Hematopoietic multipotent progenitor cell treated with erythropoietin and hydrocortisone succinate and interleukin-3 and kit ligand, for 17 days (in vitro differentiated cells): ENCODE measurements around the gene DLEC1.
A peak's percentile ranks its signal among the peaks of the same experiment; 100 is the strongest.

ENCODE experiments used
- DNase-seq: peaks from one replicate; pipeline ENCODE4 v3.0.0-alpha.2; 2015; ENCODE audit warnings: low spot score

The DLEC1 gene, protein sequence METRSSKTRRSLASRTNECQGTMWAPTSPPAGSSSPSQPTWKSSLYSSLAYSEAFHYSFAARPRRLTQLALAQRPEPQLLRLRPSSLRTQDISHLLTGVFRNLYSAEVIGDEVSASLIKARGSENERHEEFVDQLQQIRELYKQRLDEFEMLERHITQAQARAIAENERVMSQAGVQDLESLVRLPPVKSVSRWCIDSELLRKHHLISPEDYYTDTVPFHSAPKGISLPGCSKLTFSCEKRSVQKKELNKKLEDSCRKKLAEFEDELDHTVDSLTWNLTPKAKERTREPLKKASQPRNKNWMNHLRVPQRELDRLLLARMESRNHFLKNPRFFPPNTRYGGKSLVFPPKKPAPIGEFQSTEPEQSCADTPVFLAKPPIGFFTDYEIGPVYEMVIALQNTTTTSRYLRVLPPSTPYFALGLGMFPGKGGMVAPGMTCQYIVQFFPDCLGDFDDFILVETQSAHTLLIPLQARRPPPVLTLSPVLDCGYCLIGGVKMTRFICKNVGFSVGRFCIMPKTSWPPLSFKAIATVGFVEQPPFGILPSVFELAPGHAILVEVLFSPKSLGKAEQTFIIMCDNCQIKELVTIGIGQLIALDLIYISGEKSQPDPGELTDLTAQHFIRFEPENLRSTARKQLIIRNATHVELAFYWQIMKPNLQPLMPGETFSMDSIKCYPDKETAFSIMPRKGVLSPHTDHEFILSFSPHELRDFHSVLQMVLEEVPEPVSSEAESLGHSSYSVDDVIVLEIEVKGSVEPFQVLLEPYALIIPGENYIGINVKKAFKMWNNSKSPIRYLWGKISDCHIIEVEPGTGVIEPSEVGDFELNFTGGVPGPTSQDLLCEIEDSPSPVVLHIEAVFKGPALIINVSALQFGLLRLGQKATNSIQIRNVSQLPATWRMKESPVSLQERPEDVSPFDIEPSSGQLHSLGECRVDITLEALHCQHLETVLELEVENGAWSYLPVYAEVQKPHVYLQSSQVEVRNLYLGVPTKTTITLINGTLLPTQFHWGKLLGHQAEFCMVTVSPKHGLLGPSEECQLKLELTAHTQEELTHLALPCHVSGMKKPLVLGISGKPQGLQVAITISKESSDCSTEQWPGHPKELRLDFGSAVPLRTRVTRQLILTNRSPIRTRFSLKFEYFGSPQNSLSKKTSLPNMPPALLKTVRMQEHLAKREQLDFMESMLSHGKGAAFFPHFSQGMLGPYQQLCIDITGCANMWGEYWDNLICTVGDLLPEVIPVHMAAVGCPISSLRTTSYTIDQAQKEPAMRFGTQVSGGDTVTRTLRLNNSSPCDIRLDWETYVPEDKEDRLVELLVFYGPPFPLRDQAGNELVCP (N-terminal part only)

DNA sequence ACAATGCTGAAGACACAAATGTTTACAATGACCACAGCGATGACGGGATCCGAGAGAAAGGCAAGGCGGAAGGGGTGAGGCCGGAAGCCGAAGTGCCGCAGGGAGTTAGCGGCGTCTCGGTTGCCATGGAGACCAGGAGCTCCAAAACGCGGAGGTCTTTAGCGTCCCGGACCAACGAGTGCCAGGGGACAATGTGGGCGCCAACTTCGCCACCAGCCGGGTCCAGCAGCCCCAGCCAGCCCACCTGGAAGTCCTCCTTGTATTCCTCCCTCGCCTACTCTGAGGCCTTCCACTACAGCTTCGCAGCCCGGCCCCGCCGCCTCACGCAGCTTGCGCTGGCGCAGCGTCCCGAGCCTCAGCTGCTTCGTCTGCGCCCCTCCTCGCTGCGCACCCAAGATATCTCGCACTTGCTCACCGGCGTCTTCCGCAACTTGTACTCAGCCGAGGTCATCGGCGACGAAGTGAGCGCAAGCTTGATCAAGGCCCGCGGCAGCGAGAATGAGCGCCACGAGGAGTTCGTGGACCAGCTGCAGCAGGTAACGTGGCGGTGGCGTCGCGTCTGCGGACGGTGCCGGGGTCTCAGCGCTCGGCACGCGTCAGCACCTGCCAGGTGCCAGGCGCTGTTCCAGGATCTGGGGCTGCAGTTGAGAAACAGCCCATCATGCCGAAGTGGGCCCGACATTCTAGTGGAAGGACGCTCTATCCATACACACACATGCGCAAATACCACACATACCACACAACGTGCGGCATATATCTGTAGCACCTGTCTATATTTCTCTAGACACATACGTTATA is at the start of gene DLEC1:
Gene DLEC1, plus strand, starts transcription at position 108 of the 798 bp plus-strand sequence. Its CDS starts 18 bp downstream, at position 126.
- no peak for DNase-seq

DNA sequence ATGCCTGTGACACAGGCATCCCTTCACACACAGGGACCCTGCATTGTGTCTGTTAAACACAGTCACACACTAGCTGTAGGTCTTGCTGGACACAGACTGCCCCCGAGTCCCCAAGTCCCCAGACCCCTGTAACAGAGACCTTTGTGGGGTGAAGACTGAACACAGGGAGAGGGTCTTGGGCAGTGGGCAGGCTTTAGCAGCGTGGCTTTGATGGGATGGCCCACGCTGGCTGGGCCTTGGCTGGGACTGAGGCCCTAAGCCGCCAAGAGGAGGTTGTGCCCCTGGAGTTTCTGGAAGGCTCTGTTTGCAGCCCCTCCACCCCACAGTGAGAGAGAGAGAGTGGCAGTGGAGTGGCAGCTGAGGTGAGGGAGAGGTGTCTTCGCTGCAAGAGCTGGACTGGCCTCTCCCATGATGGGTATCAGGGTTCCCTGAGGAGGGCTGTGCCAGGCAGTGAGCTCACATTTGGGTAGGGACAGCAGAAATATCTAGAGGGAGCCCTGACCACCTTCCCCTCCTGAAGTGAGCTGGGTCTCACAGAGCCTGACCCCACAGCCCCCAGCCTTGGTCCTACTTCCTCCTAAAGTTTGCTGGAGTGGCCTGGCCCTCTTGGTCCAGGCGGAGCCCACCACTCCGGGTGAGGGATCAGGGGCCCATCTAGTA is 49.1 kb upstream of the DLEC1 start:
- no peak for DNase-seq

DNA sequence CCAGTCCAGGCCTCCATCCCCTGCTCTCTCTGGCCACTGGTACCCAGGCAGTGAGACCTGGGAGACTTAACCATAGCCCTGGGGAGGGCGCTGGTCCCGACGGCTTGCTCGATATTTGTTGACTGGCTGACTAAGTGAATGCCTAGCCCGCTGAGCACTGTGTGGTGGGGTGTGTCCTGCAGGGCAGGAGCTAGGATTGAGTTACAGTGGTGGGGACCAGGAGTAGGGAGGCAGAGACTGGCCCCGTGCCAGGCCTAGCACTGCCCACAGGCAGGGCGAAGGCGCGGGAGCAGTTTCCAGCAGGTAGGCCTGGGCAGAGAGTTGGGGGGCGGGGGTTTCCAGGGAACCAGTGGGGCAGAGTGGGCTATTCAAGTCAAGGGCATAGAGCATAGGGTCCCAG is 48.5 kb upstream of the DLEC1 start, which contains the start of gene VILL:
Gene VILL, plus strand, starts transcription at position 260 of the 400 bp plus-strand sequence. CDS start 2,887 bp downstream, outside the sequence.
- DNase-seq = no peak

DNA sequence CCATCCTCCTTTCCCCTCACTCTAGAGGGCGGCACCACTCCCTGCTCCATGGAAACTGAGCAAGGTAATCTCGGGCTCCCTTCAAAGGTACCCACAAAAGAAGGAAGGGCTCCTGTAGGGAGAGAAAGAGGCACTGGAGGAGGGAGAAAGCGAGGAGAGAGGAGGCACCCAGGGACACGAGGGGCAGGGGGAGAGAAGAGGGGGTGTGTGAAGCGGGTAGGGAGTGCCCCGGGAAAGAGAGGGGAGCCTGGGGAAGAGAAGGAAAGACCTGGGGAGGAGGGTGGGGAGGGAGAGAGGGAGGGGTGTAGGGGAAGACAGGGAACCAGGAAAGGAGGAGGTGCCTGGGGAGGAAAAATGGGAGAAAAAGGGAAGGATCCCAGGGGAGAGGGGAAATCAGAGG is 47.9 kb upstream of the DLEC1 start:
- no peak for DNase-seq

DNA sequence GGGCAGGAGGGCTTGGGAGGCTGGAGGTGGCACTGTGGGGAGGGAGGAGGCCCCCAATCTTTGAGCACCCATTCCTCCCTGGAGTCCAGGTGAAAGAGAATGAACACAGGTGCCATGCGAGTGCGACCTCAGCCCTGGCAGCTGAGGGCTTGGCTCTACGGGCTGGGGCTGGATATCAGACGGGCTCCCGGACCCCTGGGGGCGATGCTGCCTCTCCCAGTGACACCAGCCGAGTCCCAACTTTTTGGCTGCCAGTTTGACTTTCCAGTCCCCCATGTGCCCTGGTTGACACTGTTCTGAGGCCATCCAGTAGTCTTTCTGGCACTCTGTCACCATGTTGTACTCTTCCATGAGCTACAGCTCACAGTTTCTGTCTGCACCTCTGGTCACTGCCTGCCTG is 47.2 kb upstream of the DLEC1 start:
- no peak for DNase-seq

DNA sequence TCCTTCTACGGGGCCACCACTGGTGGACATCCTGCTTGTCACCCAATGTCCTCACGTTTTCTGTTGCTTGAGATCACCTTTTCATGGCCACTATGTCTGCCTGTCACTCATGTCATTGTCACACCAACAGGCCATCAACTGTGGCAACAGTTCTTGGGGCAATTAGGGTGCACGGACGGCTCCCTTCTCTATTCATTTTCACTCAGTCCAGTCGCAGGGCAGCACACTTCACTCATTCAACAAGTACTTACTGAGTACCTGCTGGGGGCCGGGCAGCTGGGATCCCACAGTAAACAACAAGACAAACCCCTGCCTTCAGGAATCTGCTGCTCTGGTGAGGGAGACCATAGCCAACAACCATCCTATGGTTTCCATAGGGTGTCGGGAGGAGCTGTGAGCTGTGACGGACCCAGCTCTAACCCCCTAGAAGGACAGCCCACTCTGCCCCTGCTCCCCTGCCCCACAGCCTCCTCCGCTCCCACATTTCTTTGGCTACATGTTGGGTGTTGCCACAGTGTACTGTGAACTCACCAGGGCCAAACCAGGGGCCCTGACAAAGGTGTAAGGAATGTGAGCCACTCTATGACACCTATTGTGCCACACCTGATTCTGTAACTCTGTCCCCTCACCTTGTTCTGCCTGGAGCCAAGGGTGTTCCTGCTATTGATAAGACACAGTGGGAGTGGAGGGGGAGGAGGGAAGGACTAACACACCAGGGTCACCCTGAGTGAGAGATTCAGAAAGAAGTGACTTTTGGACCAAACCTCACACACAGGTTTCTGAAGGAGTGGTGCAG is 46.5 kb upstream of the DLEC1 start:
- no peak for DNase-seq

DNA sequence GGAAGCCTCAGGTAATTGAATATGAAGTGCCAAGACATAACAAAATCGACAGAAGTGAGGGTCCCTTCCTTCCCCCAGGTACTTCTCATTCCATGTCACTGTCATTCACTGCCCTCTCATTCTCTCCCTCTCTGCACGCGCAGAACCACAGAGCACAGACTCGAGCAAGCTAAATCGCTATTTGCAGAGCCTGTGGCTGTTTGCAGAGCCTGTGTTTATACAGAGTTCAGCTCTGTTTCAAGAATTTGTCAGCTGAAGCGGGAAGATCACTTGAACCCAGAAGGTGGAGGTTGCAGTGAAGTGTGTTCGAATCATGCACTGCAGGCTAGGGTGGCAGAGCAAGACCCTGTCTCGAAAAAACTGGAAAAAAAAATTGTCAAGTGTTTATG is 45.9 kb upstream of the DLEC1 start:
- DNase-seq = no peak

DNA sequence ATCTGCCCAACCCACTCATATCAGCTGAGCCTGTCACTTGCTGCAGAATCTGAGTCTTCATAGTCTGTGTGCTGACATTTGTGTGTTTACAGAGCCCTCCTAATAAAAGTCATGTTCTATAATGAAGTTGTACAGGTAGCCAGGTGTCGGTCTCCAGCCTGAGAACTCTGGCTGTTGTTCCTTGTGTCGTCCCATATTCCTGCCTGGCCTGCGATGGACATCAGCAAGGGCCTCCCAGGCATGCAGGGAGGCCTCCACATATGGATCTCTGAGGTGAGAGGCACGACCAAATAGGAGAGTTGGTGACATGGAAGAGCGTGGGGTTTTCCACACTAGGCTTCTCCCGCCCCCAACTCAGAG is 45.6 kb upstream of the DLEC1 start:
- no peak for DNase-seq

DNA sequence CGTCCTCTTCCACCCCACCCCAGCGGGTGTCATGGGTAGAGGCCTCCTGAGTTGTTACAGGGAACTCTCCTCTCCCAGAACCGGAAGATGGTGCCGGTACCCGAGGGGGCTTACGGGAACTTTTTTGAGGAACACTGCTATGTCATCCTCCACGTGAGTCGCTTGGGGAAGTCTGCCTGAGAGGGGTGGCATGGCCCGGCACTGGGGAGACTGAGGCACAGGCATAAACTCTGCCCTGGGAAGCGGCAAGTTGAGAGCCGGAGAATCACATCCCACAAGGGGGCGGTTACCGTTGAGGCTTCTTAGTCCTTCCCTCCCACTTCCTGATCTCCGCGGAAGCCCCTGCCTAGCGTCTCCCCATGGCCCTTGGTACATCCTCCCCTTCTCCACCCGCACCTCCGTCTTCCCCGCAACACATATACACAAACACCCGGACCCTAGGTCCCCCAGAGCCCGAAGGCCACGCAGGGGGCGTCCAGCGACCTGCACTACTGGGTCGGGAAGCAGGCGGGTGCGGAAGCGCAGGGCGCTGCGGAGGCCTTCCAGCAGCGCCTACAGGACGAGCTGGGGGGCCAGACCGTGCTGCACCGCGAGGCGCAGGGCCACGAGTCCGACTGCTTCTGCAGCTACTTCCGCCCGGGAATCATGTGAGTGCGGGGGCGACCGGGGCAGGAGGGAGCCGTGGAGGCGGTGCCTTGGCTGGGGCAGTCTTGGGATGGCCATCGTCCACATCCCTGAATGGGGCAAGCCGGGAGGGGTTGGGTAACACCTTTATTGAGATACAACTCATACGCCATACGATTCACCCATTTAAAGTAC is 45.0 kb upstream of the DLEC1 start:
- DNase-seq = no peak

DNA sequence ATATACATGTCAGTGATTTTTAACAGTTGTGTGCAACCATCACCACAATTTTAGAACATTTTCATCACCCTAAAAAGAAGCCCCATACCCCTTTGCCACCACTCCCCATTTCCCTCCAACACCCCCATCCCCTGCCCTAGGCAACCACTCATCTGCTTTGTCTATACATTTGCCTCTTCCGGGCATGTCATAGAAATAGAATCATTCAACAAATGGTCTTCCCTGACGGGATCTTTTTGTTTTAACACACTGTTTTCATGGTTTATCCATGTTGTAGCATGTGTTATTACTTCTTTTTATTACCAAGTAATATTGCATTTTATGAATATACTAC is 44.4 kb upstream of the DLEC1 start:
- DNase-seq = no peak

DNA sequence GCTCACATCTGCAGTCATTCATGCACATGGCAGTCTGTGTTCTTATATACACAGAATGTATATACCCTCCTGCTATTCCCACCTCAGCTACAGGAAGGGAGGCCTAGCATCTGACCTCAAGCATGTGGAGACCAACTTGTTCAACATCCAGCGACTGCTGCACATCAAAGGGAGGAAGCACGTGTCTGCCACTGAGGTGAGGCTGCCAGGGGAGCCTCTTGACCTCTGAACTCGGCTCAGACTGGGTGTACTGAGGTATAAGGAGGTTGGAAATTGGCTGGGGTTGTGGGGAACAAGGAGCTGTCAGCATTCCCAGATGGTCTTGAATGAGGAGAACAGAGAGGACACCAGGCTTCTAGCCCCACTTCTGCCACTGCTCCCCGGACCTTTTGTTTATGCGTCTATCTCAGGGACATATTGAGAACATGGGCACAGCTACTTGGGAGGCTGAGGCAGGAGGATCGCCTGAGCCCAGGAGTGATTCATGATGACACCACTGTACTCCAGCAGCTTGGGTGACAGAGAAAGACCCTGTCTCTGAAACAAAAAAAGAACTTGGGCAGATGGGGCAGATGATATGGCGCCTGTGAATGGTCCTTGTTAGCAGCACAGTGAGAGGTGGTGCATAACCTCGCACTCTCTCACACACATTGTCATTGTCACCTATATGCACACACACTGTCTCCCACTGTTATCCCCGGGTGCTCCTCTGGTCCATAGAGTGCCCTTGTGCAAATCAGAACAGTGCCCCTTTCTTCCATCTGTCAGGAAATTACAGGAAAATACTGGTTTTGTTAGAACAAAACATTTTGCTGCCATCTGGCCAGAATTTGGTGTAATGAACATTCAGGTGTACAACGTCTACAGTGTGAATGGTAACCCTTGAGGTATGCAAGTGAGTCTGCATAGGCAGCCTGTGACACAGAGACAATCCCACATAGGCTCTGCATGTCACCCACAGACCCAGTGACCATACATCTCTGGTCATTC is 43.1 kb upstream of the DLEC1 start:
- no peak for DNase-seq

DNA sequence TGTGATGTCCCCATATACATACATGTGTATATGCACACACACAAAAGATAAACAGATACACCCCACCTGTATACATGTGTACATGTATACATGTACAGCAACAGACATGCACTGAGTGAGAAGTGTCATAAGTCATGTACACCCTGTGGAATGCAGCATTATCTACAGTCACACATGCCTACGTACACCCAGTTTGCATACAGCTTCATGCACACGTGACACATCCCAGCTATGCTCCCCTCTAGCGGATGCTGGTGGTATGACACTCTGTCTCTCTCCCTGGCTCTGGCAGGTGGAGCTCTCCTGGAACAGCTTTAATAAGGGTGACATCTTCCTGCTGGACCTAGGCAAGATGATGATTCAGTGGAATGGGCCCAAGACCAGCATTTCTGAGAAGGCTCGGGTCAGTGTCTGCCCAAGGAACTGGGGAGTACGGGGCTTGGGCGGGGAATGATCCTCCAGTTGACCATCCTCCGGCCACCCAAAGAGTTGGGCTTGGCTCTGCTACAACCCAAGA is 42.2 kb upstream of the DLEC1 start:
- DNase-seq = peak; percentile 88

DNA sequence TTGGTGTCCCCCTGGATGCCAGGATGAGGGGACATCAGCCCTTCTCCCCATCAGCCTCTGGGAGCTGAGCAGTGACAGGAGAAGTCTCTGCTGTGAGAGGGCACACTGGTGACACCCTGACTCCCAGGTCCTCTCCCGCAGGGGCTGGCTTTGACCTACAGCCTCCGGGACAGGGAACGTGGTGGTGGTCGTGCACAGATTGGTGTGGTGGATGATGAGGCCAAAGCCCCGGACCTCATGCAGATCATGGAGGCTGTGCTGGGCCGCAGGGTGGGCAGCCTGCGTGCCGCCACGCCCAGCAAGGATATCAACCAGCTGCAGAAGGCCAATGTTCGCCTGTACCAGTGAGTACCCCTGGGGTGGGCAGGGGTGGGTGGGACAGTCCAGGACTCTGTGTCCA is 41.7 kb upstream of the DLEC1 start:
- no peak for DNase-seq

DNA sequence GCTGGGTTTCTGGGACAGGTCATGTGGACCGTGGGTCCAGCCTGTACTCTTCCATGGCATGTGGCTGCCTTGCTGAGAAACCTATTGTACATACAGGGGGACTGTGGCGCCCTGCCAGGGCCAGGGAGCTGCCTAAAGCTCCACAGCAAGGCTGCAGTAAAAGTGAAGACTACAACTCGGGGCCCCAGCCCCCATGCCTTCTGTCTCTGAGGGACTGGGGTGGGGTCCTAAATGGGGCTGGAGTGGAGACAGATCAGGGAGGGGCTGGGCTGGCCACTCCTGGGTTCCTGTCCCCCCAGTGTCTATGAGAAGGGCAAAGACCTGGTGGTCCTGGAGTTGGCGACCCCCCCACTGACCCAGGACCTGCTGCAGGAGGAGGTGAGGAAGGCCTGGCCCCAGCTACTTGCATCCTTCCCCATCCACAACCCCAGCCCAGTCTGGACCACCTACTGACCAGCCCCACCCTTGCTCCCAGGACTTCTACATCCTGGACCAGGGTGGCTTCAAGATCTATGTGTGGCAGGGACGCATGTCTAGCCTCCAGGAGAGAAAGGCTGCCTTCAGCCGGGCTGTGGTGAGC is 41.1 kb upstream of the DLEC1 start:
- DNase-seq = no peak

DNA sequence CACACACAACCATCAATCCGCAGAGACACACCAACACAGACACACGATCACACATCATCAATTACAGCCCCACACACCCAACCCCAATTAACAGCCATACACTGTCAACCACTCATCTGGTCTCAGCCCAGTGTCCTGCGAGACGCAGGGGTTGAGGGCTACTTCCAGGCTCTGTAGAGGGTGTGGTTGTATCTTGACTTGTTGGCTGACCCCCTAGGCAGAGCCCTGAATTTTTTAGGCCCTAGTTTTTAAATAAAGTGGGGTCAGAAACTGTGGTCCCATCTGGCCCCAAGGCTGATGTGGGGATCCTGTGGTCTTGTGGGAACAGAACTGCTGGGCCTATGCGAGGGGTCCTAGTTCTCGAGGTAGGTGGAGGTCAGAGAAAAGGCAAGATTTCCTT is 39.2 kb upstream of the DLEC1 start:
- DNase-seq = no peak

DNA sequence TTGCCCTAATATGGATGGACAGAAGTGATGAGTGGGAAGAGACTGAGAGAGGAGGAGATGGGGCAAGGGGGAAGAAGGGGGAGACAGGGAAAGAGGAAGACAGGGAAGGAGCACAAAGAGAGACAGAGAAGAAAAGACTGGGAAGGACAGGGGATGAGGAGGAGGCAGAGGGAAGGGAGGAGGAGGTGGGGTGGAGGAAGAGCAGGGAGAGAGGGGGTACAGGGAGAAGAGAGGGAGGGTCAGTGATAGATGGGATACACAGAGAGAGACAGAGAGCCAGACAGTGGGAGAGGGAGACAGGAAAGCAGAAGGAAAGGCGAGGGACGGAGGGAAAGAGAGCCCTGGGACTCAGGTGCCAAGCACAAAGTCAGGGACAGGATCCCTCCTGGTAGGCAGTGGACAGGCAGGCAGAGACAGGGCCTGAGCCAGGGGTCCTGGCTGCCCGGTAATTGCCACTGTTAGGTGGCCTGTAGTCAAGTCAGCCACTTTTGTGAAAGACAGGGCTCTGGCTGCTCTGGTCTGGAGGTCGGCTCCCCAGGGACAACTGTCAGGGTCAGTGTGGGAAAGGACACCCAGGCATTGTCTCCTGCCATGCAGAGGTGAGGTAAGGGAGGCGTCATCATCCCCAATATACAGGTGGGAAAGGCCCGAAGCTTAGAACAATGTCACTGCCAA is 38.6 kb upstream of the DLEC1 start:
- DNase-seq = no peak

DNA sequence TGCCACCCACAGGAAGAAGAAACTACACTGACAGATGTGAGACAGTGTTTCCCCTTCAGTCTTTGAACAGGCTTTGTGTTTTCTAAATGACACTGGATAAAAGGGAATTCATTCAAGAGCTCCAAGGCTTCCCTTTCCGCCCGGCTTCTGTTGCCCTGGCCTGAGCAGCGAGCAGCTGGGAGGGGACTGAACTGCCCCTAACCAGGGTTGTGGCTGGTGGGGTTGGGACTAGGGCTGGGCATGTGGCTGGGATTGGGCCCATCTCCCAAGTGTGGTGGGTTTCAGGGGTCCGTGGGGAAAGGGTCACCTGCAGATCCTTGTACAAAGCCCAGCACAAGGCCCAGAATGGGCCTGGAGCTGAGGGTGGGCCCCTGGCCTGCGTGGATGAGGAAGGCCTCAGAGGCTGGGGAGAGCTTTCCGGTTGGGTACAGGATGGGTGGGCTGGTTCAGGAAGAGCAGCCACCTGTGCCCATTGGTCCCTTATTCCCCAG is 38.0 kb upstream of the DLEC1 start:
- no peak for DNase-seq
